Bone marrow (tissue), 2 donors: ENCODE measurements around the gene TMEM165.

Experiments used
- DNase-seq, 2 donors: peaks; one replicate each; lab custom pipeline; 2025; lab: John Stamatoyannopoulos, UW

The TMEM165 gene

DNA sequence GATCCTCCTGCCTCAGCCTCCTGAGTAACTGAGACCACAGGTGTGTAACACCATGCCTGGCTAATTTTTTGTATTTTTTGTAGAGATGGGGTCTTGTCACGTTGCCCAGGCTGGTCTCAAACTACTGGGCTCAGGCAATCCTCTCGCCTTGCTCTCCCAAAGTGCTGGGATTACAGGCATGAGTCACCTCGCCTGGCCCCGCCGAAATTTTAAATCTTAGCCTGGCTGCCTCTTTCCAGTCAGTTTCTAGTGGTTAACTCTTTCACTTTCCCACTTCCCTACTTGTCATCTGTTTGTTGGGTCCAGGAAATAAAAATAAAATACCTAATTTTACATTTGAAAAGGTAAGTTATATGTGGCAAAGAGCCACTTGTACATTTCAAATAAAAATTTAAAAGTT, 62.4 kb downstream of the TMEM165 start:
- DNase-seq, result no peak

GRCh38 chr4:55458611-55459010, 62.9 kb downstream of the TMEM165 start:
- DNase-seq, result no peak

- no peak for DNase-seq
These were observed 70.2 kb downstream of the TMEM165 start for GRCh38 chr4:55466001-55466400.

- DNase-seq, result no peak
These were observed 73.0 kb downstream of the TMEM165 start for GRCh38 chr4:55468724-55469123.

DNA sequence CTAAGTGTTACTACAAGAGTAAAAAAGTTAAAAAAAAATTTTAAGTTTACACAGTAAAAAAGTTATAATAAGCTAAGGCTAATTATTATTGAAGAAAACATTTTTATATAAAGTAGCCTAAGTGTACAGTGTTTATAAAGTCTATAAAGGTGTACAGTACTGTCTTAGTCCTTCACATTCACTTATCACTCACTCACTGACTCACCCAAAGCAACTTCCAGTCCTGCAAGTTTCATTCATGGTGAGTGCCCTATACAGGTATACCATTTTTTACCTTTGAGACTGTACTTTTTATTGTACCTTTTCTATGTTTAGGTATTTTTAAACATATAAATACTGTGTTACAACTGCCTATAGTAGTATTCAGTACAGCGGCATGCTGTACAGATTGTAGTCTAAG, 74.2 kb downstream of the TMEM165 start:
- no peak for DNase-seq
